Endodermal cell (in vitro differentiated cells): ENCODE data around the gene PTPRT. TPM values are rescaled to one million over a fixed set of nuclear protein-coding genes. Genes with fewer than 3 reads are reported as not detected.

Experiments
- DNase-seq: peaks from one replicate; pipeline ENCODE4 v3.0.0-alpha.2; 2017
- H3K27ac ChIP-seq: 2 replicates; pipeline ENCODE4 v1.5.1; 2013; ENCODE audit warnings: mild to moderate bottlenecking, low read depth, low read length, moderate library complexity
- H3K27me3 ChIP-seq: 2 replicates; pipeline ENCODE4 v1.6.1; 2013; ENCODE audit warnings: mild to moderate bottlenecking, low read length, moderate library complexity; ENCODE audit not compliant: insufficient read depth, control insufficient read depth, poor library complexity, severe bottlenecking
- H3K36me3 ChIP-seq: 2 replicates; pipeline ENCODE4 v1.7.0; 2013; ENCODE audit warnings: mild to moderate bottlenecking, low read length, moderate library complexity; ENCODE audit not compliant: control insufficient read depth, insufficient read depth
- H3K4me1 ChIP-seq: one replicate; pipeline ENCODE4 v1.7.0; 2013; ENCODE audit warnings: low read length; ENCODE audit not compliant: control insufficient read depth, insufficient read depth
- H3K4me3 ChIP-seq: 2 replicates; pipeline ENCODE4 v1.5.1; 2013; ENCODE audit warnings: mild to moderate bottlenecking, low read length, moderate library complexity
- H3K9ac ChIP-seq: 2 replicates; pipeline ENCODE4 v1.6.1; 2013; ENCODE audit warnings: mild to moderate bottlenecking, low read length, moderate library complexity; ENCODE audit not compliant: poor library complexity, severe bottlenecking; ENCODE audit errors: extremely low read depth
- H3K9me3 ChIP-seq: 2 replicates; pipeline ENCODE4 v1.6.1; 2013; ENCODE audit warnings: mild to moderate bottlenecking, low read length, moderate library complexity; ENCODE audit not compliant: control insufficient read depth
- H3K27ac Mint-ChIP-seq: 2 replicates; pipeline ENCODE4 v1.8.0; 2020; ENCODE audit warnings: mixed read lengths
- H3K27me3 Mint-ChIP-seq: 2 replicates; pipeline ENCODE4 v1.8.0; 2021; ENCODE audit warnings: mild to moderate bottlenecking, mixed read lengths; ENCODE audit not compliant: insufficient read depth
- H3K36me3 Mint-ChIP-seq: 2 replicates; pipeline ENCODE4 v1.8.0; 2020; ENCODE audit warnings: low read depth, mixed read lengths
- H3K4me1 Mint-ChIP-seq: 2 replicates; pipeline ENCODE4 v1.8.0; 2020; ENCODE audit warnings: mixed read lengths
- H3K4me3 Mint-ChIP-seq: 2 replicates; pipeline ENCODE4 v1.8.0; 2020; ENCODE audit warnings: mild to moderate bottlenecking, moderate library complexity, mixed read lengths
- H3K9me3 Mint-ChIP-seq: 2 replicates; pipeline ENCODE4 v1.8.0; 2020; ENCODE audit warnings: mild to moderate bottlenecking, mixed read lengths
- CTCF ChIP-seq: fragments of 200-600 bp; sonication (generic); conservative IDR thresholded peaks from 2 replicates; pipeline ENCODE4 v1.5.0; 2021; ENCODE audit warnings: antibody characterized with exemption, mild to moderate bottlenecking
- WGBS, 2 experiments: methylation state at CpG; one replicate each; pipeline versions ENCODE4 v1.1.5 to v1.1.7; 2013; ENCODE audit warnings: missing lambda C conversion rate in 2 of 2, mixed read lengths in 1 of 2; ENCODE audit not compliant: insufficient coverage in 1 of 2, insufficient read length in 1 of 2; 5-methylcytosine and 5-hydroxymethylcytosine counted together
- total RNA-seq, 2 donors: library from RNA; stranded (reverse); fragmentation: NEBNext Ultra II Directional in 1 of 2; extraction: Animal tissue kit (Norgen Biotek cat#: 25700) in 1 of 2; gene quantifications; 2 replicates in 1 of 2; 3 replicates in 1 of 2; pipeline ENCODE4 v1.2.1, GENCODE V29; 2021

PTPRT gene
- total RNA-seq, 2 donors from 2014 or later = 2.3 to 2.7 TPM

GRCh38 chr20:43171930-43172329 is 17.8 kb downstream of the PTPRT start:
- Mint-ChIP-seq H3K4me3 (no peak overlapping the region), H3K27me3 (peaks cover 61% of the 10 kb centered on the region), H3K4me1 (peaks cover 8% of the 10 kb centered on the region), H3K36me3 (no peaks in the 10 kb centered on the region), H3K27ac (no peak overlapping the region), H3K9me3 (peaks cover 6% of the 10 kb centered on the region)
- H3K27me3 ChIP-seq = peaks cover 33% of the 10 kb centered on the region
- 78 to 86% methylated on average over 2 to 5 of the region's 5 CpGs for WGBS, 2 experiments
- no peak overlapping the region for H3K27ac ChIP-seq
- no peak for TF ChIP-seq CTCF
- no peaks in the 10 kb centered on the region for H3K36me3 ChIP-seq
- H3K9me3 ChIP-seq = peaks cover 7% of the 10 kb centered on the region
- no peak overlapping the region for H3K4me3 ChIP-seq
- no peak for DNase-seq
- H3K4me1 ChIP-seq = no peaks in the 10 kb centered on the region
- H3K9ac ChIP-seq = no peak overlapping the region

GRCh38 chr20:43170771-43171170 is 18.9 kb downstream of the PTPRT start:
- 89 to 100% methylated on average over 2 to 3 of the region's 4 CpGs for WGBS, 2 experiments
- TF ChIP-seq CTCF = no peak
- Histone ChIP-seq H3K36me3 (no peaks in the 10 kb centered on the region), H3K4me1 (no peaks in the 10 kb centered on the region), H3K27me3 (peaks cover 33% of the 10 kb centered on the region), H3K27ac (no peak overlapping the region), H3K9me3 (no peaks in the 10 kb centered on the region), H3K4me3 (no peak overlapping the region), H3K9ac (no peak overlapping the region)
- H3K27me3 Mint-ChIP-seq = peaks cover 56% of the 10 kb centered on the region
- H3K36me3 Mint-ChIP-seq = no peaks in the 10 kb centered on the region
- no peak overlapping the region for H3K27ac Mint-ChIP-seq
- H3K4me3 Mint-ChIP-seq = no peak overlapping the region
- H3K4me1 Mint-ChIP-seq = peaks cover 8% of the 10 kb centered on the region
- no peaks in the 10 kb centered on the region for H3K9me3 Mint-ChIP-seq
- no peak for DNase-seq

GRCh38 chr20:43167615-43168014 is 22.1 kb downstream of the PTPRT start:
- no peaks in the 10 kb centered on the region for H3K9me3 Mint-ChIP-seq

More at GRCh38 chr20:43167615-43168014, 22.1 kb downstream of the PTPRT start:
- Histone ChIP-seq H3K4me3 (no peak overlapping the region), H3K27ac (no peak overlapping the region), H3K27me3 (peaks cover 24% of the 10 kb centered on the region), H3K4me1 (no peaks in the 10 kb centered on the region), H3K36me3 (no peaks in the 10 kb centered on the region), H3K9me3 (no peaks in the 10 kb centered on the region), H3K9ac (no peak overlapping the region)
- Mint-ChIP-seq H3K4me1 (peaks cover 2% of the 10 kb centered on the region), H3K4me3 (no peak overlapping the region), H3K27me3 (peaks cover 40% of the 10 kb centered on the region), H3K36me3 (no peaks in the 10 kb centered on the region), H3K27ac (no peak overlapping the region)
- DNase-seq = no peak
- TF ChIP-seq CTCF = no peak
